ENCODE results near the gene ACTA1.
"Not testable (repeated sequence)": the region's sequence is repeated elsewhere in the genome, so short reads cannot be mapped to it uniquely, and the experiment has no call there.

Gene ACTA1
- 0 to 0.21 reads per million in 2 donors for total RNA-seq

DNA sequence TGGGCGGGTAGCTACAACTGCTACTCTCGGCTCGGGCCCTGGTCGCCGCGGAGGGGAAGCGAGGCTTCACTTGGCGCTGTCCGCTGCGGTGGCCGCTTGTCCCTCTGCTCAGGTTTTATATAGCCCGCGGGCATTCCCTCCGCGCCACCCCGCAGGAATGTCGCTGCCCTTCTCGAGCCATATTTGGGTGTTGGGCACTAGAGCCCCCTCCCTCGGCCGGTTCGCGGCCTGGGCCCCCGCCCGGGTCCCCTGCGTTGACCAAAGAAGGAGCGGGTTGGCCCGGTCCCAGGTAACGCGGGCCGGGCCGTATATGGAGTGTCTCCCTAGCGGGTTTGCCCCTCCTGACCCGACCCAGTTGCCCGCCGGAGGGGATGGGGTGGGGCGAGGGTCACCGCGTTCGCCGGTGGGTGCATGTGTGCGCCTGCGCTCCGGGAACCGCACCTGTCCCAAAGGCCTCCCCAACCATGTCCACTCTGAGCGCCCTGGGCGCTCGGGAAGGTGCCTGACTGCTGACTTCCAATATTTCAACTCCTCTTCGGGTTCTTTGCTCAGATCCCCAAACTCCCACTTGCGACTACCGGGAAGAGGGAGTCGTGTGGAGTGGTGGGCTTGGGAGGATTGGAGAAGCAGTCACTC is at the start of gene ACTA1:
TSS of gene ACTA1 (minus strand) at position 90 of the 636 bp plus-strand sequence. CDS start 979 bp downstream, outside the sequence.
- DNase-seq, result no peak

DNA sequence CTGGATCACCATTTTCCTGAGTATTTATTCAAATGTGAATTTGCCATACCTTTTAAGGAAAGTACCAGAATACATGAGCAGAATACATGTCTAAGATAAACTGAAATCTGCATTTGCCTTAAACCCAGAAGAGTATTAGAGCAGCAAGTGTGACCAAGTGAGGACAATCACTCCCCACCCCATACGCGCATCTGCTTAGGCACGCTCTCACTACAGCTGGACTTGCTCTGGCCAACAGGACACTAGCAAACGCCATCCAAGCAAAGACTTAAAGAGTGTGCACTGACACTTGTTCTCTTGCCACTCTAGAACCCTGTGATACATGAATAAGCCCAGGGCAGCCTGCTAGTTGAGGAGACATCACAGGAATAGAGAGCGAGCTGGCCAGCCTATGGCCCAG is 48.6 kb upstream of the ACTA1 start:
- no peak for DNase-seq

DNA sequence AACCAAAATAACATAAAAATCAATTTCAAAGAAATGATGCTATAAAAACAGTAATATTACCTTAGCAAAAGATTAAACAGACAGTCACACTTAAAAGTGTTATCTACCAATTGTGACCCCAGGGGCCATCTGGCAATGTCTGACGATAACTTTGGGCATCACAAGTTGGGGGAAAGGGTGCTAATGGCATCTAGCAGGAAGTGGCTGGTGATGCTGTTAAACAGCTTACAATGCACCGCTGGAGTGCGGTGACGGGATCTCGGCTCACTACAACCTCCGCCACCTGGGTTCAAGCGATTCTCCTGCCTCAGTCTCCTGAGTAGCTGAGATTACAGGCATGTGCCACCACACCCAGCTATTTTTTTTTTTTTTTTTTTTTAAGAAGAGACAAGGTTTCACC is 46.6 kb upstream of the ACTA1 start:
- no peak for DNase-seq

DNA sequence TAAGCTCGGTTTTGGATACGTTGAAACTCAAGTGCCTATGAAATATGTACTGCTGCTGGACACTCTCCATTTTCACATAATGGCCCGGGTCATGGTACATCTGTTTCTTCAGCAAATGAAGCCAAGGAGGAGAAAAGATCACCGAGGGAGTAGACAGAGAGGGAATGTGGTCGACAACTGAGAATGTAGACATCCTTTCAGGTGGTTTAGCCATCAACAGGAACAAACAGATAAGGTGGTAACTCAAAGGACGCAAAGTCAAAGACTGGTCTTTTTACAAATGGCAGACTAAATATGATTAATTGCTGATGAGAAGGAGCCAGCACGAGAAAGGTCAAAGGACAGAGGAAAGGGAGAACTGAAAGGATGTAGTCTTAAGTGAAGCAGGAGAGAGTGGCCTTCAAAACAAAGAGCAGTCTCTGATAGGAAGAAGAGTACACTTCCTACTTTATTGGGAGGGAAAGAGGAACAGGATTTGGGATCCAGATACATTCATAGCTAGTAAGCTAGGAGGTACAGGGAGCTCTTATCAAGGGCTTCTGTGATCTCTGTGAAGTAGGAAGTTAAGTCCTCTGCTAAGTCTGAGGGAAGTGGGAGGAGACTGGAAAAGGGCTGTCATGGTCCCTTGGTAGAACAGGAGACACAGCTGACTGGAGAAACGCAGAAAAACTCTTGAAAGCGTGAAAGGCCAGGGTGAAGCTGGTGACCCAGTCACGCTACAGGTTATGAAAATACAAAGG is 45.9 kb upstream of the ACTA1 start:
- no peak for DNase-seq

- no peak for DNase-seq
Observed at GRCh38 chr1:229478852-229479251, 45.0 kb upstream of the ACTA1 start.

GRCh38 chr1:229475859-229476258 is 42.0 kb upstream of the ACTA1 start:
- not testable (repeated sequence) for DNase-seq

GRCh38 chr1:229474509-229474908 is 40.6 kb upstream of the ACTA1 start:
- DNase-seq, result no peak

GRCh38 chr1:229471175-229471574 is 37.3 kb upstream of the ACTA1 start:
- no peak for DNase-seq

DNA sequence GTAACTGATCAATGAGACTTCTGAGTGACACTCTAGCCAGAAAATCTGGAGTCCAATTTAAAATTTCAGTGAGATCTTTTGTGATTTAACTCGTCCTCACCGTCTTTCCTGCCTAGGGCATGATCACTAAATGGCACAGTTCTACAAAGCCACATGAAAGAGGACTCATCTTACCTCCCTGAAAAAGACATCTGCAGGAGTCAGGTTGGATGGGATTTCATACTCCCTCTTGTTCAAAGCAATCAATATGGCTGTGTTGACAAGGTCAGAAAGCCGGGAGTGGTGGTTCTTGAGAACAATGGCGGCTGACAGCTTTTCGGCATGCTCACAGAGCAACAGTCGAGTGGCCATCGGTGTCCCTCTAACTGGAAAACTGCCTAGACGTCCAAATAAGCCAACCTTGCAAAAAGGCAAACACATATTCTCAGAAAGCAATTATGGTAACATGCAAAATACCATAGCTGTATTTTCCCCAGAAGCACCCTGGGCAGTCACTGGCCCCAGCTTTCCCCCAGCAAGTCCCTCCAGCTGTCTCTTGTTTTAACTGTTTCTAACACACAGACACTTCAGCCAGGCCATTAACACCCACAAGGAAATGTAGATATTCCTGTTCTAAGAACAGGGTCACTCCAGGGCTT is 36.6 kb upstream of the ACTA1 start:
- DNase-seq, result no peak

- no peak for DNase-seq
Observed at GRCh38 chr1:229466887-229467286, 33.0 kb upstream of the ACTA1 start.

- DNase-seq, result no peak
Observed at GRCh38 chr1:229464672-229465071, 30.8 kb upstream of the ACTA1 start.

GRCh38 chr1:229461032-229461668 is 27.3 kb upstream of the ACTA1 start:
- DNase-seq, result no peak

- no peak for DNase-seq
Observed at GRCh38 chr1:229459815-229460214, 25.9 kb upstream of the ACTA1 start.

GRCh38 chr1:229457436-229457835 is 23.5 kb upstream of the ACTA1 start:
- DNase-seq, result no peak

DNA sequence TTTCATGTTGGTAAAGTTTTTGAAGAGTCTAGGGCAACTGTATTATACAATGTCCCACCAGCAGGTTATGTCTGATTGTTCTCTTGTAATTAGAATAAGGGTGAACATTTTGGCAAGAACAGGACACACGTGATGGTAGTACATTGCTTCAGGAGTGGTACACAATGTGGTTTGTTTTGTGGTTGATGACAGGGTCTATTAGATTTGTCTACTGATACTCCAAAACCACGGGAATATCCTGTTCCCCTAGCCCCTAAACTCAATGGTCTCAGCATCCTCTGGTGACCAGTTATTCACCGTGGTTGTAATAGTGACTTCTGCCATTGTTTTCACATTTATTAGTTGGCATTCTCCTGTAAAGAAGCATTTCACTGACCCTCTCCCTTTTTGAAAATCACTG is 22.1 kb upstream of the ACTA1 start:
- DNase-seq, result no peak

- DNase-seq, result no peak
Observed at GRCh38 chr1:229454056-229454455, 20.2 kb upstream of the ACTA1 start.

- DNase-seq, result no peak
Observed at GRCh38 chr1:229452956-229453801, 19.3 kb upstream of the ACTA1 start.

DNA sequence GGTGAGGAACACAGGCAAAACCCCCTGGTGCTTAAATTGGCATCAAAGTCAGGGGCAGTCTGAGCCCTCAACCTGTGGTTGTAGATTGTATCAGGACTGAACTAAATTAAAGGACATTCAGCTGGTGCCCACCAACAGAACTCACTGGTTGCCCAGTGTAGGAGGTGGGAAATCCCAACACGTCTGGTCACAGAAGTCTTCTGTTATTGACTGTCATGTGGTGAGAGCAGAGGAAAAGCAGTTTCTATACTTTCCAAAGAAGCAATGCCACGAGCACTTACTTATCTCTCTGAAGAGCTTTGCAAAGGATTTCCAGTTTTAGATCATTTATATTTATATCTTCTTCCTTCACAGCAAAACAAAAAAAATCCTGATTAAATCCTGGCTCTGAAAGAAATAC is 15.0 kb upstream of the ACTA1 start:
- DNase-seq, result no peak

- DNase-seq, result no peak
Observed at GRCh38 chr1:229448354-229448753, 14.5 kb upstream of the ACTA1 start.

DNA sequence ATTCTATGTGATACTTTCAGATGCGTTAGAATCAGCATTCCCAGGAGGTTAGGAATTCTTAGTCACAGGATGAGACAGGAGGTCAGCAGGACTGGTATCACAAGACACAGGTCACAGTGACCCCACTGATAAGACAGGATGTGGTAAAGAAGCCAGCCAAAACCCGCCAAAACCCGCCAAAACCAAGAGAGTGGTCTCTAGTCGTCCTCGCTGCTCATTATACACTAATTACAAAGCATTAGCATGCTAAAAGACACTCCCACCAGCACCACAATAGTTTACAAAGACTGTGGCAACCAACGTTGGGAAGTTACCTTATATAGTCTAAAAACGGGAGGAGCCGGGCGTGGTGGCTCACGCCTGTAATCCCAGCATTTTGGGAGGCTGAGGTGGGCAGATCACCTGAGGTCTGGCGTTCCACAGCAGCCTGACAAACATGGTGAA is 13.9 kb upstream of the ACTA1 start:
- DNase-seq, result no peak

DNA sequence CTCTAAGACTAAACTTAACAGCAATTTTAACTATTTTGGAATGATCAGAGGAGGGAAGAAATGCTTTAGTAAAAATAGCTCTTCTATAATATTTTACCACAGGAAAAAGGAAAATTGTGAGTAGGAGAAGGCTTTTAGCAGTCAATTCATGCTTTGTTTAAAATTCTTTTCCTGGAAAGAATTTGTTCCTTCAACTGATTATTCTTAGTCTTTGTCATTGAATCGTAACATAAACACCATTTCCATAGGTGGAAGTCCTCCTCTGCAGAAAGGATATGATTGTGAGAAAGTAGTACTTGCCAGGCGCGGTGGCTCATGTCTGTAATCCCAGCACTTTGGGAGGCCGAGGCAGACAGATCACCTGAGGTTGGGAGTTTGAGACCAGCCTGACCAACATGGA is 11.9 kb upstream of the ACTA1 start:
- DNase-seq, result no peak

DNA sequence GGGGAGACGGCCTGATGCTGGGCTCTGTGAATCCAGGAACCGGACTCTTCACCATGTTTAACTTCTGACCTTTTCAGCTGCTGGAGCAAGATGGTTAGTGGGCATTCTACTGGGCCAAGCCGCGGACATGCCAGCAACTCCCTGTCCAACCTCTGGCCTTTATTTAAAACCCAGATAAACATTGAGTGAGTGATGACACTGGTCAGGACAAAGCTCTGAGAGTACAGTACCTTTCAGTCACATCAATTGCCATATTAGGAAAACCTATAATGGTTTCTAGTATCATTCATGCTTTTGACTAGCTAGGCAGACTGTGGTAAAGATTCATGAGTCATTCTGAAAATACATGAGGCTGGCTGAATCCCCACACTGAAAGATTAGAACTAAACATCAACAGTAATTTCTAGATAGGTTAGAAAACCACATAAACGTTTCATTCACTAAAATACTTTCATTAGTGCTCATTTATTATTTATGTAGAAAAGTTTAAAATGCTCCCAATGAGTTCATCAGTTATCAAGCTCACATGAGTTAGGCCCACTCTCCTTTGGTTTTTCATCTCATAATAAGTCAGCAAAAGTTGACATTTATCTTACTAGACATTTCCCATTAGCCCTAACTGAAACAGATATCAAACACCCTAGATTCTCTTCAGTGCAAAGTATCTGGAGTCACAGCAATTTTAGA is 7.1 kb upstream of the ACTA1 start:
- no peak for DNase-seq

All from T-helper 9 cell (primary cell).